ENCODE data around the gene FAM20A.
"Not testable (repeated sequence)": the region's sequence is repeated elsewhere in the genome, so short reads cannot be mapped to it uniquely, and the experiment has no call there.

Gene FAM20A

GRCh38 chr17:68495081-68495480 lies 106.1 kb downstream of the FAM20A start:
- H3K4me1 ChIP-seq (ENCODE audit: control insufficient read depth, insufficient read depth, low read length, unreplicated experiment): peaks cover 9% of the 10 kb centered on the region
- H2AFZ ChIP-seq (ENCODE audit: low read length, unreplicated experiment): no peak overlapping the region
- no peaks in the 10 kb centered on the region for H3K27me3 ChIP-seq (ENCODE audit: insufficient read depth, low read length)
- no peak overlapping the region for H3K27ac ChIP-seq (ENCODE audit: low read depth, low read length)
- H3K36me3 ChIP-seq (ENCODE audit: insufficient read depth, low read length): no peaks in the 10 kb centered on the region
- no peaks in the 10 kb centered on the region for H3K79me2 ChIP-seq (ENCODE audit: control insufficient read depth, insufficient read depth, low read length, unreplicated experiment)
- H3K4me3 ChIP-seq (ENCODE audit: low read depth, low read length): no peak overlapping the region

GRCh38 chr17:68492394-68493054 lies 108.6 kb downstream of the FAM20A start:
- not testable (repeated sequence) for H3K27ac ChIP-seq (ENCODE audit: low read depth, low read length); H3K27me3 ChIP-seq (ENCODE audit: insufficient read depth, low read length); H3K4me1 ChIP-seq (ENCODE audit: control insufficient read depth, insufficient read depth, low read length, unreplicated experiment); H3K79me2 ChIP-seq (ENCODE audit: control insufficient read depth, insufficient read depth, low read length, unreplicated experiment); H3K36me3 ChIP-seq (ENCODE audit: insufficient read depth, low read length); H3K4me3 ChIP-seq (ENCODE audit: low read depth, low read length); H2AFZ ChIP-seq (ENCODE audit: low read length, unreplicated experiment)

GRCh38 chr17:68491381-68492231 lies 109.6 kb downstream of the FAM20A start:
- H3K27me3 ChIP-seq (ENCODE audit: insufficient read depth, low read length): no peaks in the 10 kb centered on the region
- no peaks in the 10 kb centered on the region for H3K36me3 ChIP-seq (ENCODE audit: insufficient read depth, low read length)
- peaks cover 6% of the 10 kb centered on the region for H3K4me1 ChIP-seq (ENCODE audit: control insufficient read depth, insufficient read depth, low read length, unreplicated experiment)
- no peaks in the 10 kb centered on the region for H3K79me2 ChIP-seq (ENCODE audit: control insufficient read depth, insufficient read depth, low read length, unreplicated experiment)
- H2AFZ ChIP-seq (ENCODE audit: low read length, unreplicated experiment): no peak overlapping the region
- H3K4me3 ChIP-seq (ENCODE audit: low read depth, low read length): no peak overlapping the region
- H3K27ac ChIP-seq (ENCODE audit: low read depth, low read length): no peak overlapping the region

- Histone ChIP-seq H3K27me3 (ENCODE audit: insufficient read depth, low read length) (peaks cover 12% of the 10 kb centered on the region), H3K79me2 (ENCODE audit: control insufficient read depth, insufficient read depth, low read length, unreplicated experiment) (no peaks in the 10 kb centered on the region), H3K4me3 (ENCODE audit: low read depth, low read length) (no peak overlapping the region), H2AFZ (ENCODE audit: low read length, unreplicated experiment) (peak overlapping the region; percentile 5), H3K36me3 (ENCODE audit: insufficient read depth, low read length) (no peaks in the 10 kb centered on the region), H3K27ac (ENCODE audit: low read depth, low read length) (no peak overlapping the region), H3K4me1 (ENCODE audit: control insufficient read depth, insufficient read depth, low read length, unreplicated experiment) (peaks cover 6% of the 10 kb centered on the region)
Observed at GRCh38 chr17:68489919-68490318, 111.2 kb downstream of the FAM20A start.
